K562 (cell line): Measurements from ENCODE around the gene C19orf12. TPM values are rescaled to one million over a fixed set of nuclear protein-coding genes. Genes with fewer than 3 reads are reported as not detected.

Source experiments
- ARID3B ChIP-seq: fragments of 250-450 bp; sonication (Bioruptor Pico); IDR thresholded peaks from 2 replicates; pipeline ENCODE4 v1.4.0; 2020; ENCODE audit warnings: borderline replicate concordance
- CCAR2 ChIP-seq: fragments of 200-400 bp; formaldehyde crosslinking; IDR thresholded peaks from 2 replicates; pipeline ENCODE4 v1.6.1; 2017; ENCODE audit warnings: mild to moderate bottlenecking, low read depth, low read length
- E4F1 ChIP-seq: fragments of 250-450 bp; sonication (Bioruptor Pico); IDR thresholded peaks from 2 replicates; pipeline ENCODE4 v1.5.0; 2021; ENCODE audit warnings: mild to moderate bottlenecking, borderline replicate concordance
- HNRNPK ChIP-seq: fragments of 200-400 bp; formaldehyde crosslinking; IDR thresholded peaks from one replicate; pipeline ENCODE4 v1.6.1; 2018; ENCODE audit warnings: mild to moderate bottlenecking, low read depth, low read length; ENCODE audit not compliant: poor library complexity, severe bottlenecking
- MBD2 ChIP-seq: sonication (generic); IDR thresholded peaks from 2 replicates; pipeline ENCODE4 v1.6.1; 2016; ENCODE audit warnings: low read depth, borderline replicate concordance
- NCOA6 ChIP-seq: fragments of 450-650 bp; IDR thresholded peaks from 2 replicates; pipeline ENCODE4 v1.6.1; 2017; ENCODE audit warnings: mild to moderate bottlenecking
- NONO ChIP-seq, 2 experiments: fragments of 200-400 bp in 1 of 2; fragments of 450-650 bp in 1 of 2; formaldehyde crosslinking in 1 of 2; IDR thresholded peaks; 2 replicates each; pipeline ENCODE4 v1.6.1; 2017; ENCODE audit warnings: low read depth in 2 of 2, mild to moderate bottlenecking in 2 of 2, moderate library complexity in 2 of 2, low read length in 1 of 2
- POLR2B ChIP-seq: fragments of 450-650 bp; IDR thresholded peaks from 2 replicates; pipeline ENCODE4 v1.6.1; 2018; ENCODE audit warnings: low read depth; ENCODE audit not compliant: partially characterized antibody
- TSHZ1 ChIP-seq: fragments of 250-450 bp; sonication (Bioruptor Pico); IDR thresholded peaks from 2 replicates; pipeline ENCODE4 v1.4.0; 2020; ENCODE audit warnings: mild to moderate bottlenecking, moderate library complexity
- ZNF3 ChIP-seq: fragments of 250-450 bp; sonication (Bioruptor Pico); IDR thresholded peaks from 2 replicates; pipeline ENCODE4 v1.5.0; 2021; ENCODE audit warnings: mild to moderate bottlenecking, moderate library complexity
- polyA plus RNA-seq, 8 experiments: library from polyadenylated mRNA; depleted of rRNA in 4 of 8; stranded (reverse) in 5 of 8; unstranded in 3 of 8; fragments of >200 nt; fragmentation: Nextera tagmentation in 2 of 8; fragmentation: Illumina TruSeq in 1 of 8; extraction: Ambion mirVana in 2 of 8; extraction: Trizol in 1 of 8; gene quantifications; 2 replicates each; pipeline versions ENCODE4 v1.2.1 to v1.2.3, GENCODE V29; 2011 to 2014; ENCODE audit warnings: inconsistent platforms in 1 of 8, missing spikeins in 1 of 8
- total RNA-seq, 7 experiments: library from RNA; depleted of rRNA in 6 of 7; stranded (reverse); fragments of >200 nt in 6 of 7; fragmentation: Illumina TruSeq in 2 of 7; extraction: Trizol in 2 of 7; gene quantifications; 2 replicates each; pipeline versions ENCODE4 v1.2.1 to v1.2.3, GENCODE V29; 2011 to 2021; ENCODE audit warnings: low replicate concordance in 1 of 7
- TF ChIP-seq, protein P1 (sequence below), 2 experiments: fragments of 450-650 bp; conservative IDR thresholded peaks; 2 replicates each; pipeline ENCODE4 v1.6.1; 2017; ENCODE audit warnings: mild to moderate bottlenecking in 2 of 2, moderate library complexity in 2 of 2
- TF ChIP-seq, protein P2 (sequence below): IDR thresholded peaks from 3 replicates; pipeline ENCODE4 v1.6.1; 2011; ENCODE audit warnings: borderline replicate concordance, mild to moderate bottlenecking; ENCODE audit not compliant: insufficient read length, insufficient read depth
- TF ChIP-seq, protein P3 (sequence below), 2 experiments: IDR thresholded peaks; 2 replicates each; pipeline ENCODE4 v1.6.1; 2011; ENCODE audit warnings: borderline replicate concordance in 1 of 2, control low read depth in 1 of 2, low read depth in 1 of 2, low read length in 1 of 2, mild to moderate bottlenecking in 1 of 2, mixed read lengths in 1 of 2, moderate library complexity in 1 of 2; ENCODE audit not compliant: insufficient read depth in 1 of 2, insufficient read length in 1 of 2, poor library complexity in 1 of 2, severe bottlenecking in 1 of 2; ENCODE audit errors: extremely low read depth in 1 of 2

C19orf12 gene
- total and polyA plus RNA-seq, 9 of the 15 experiments (the other 6 are each of a cell fraction or from before 2014, with no cell fraction given), result 1.9 to 14.5 (median 10.2) TPM

GRCh38 chr19:29714953-29715700 is at the start of gene C19orf12 (continued):
- TF ChIP-seq MBD2 (peak; percentile 34; the same call in 1 of the 2 replicates), POLR2B (peak; percentile 76), TSHZ1 (CRISPR knock-in tag) (no peak), ARID3B (no peak), NCOA6 (no peak), E4F1 (CRISPR knock-in tag) (no peak), NONO (IDR thresholded peaks at IDR 0.05; ENCODE audit: low read depth in 2 of 2, low read length in 1 of 2) (peak in 1 of 2 experiments; percentile 93; a peak in 2 of 4 replicates), ZNF3 (no peak), HNRNPK (no peak), CCAR2 (no peak)
- TF ChIP-seq, protein P1, sequence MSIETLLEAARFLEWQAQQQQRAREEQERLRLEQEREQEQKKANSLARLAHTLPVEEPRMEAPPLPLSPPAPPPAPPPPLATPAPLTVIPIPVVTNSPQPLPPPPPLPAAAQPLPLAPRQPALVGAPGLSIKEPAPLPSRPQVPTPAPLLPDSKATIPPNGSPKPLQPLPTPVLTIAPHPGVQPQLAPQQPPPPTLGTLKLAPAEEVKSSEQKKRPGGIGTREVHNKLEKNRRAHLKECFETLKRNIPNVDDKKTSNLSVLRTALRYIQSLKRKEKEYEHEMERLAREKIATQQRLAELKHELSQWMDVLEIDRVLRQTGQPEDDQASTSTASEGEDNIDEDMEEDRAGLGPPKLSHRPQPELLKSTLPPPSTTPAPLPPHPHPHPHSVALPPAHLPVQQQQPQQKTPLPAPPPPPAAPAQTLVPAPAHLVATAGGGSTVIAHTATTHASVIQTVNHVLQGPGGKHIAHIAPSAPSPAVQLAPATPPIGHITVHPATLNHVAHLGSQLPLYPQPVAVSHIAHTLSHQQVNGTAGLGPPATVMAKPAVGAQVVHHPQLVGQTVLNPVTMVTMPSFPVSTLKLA (conservative IDR thresholded peaks at IDR 0.05), result peak; percentile 71 to 88
- TF ChIP-seq, protein P2, sequence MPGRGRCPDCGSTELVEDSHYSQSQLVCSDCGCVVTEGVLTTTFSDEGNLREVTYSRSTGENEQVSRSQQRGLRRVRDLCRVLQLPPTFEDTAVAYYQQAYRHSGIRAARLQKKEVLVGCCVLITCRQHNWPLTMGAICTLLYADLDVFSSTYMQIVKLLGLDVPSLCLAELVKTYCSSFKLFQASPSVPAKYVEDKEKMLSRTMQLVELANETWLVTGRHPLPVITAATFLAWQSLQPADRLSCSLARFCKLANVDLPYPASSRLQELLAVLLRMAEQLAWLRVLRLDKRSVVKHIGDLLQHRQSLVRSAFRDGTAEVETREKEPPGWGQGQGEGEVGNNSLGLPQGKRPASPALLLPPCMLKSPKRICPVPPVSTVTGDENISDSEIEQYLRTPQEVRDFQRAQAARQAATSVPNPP, result no peak
- TF ChIP-seq, protein P3, sequence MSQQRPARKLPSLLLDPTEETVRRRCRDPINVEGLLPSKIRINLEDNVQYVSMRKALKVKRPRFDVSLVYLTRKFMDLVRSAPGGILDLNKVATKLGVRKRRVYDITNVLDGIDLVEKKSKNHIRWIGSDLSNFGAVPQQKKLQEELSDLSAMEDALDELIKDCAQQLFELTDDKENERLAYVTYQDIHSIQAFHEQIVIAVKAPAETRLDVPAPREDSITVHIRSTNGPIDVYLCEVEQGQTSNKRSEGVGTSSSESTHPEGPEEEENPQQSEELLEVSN (IDR thresholded peaks at IDR 0.05; ENCODE audit: borderline replicate concordance in 1 of 2, extremely low read depth in 1 of 2, insufficient read depth in 1 of 2, insufficient read length in 1 of 2, low read depth in 1 of 2, low read length in 1 of 2, poor library complexity in 1 of 2, severe bottlenecking in 1 of 2), result peak; percentile 16 to 46
